Measurements from ENCODE around the gene CDH1.
A peak's percentile ranks its signal among the peaks of the same experiment; 100 is the strongest.

CDH1 gene

GRCh38 chr16:68778551-68779231 is 41.6 kb downstream of the CDH1 start:
- no peak for TF ChIP-seq CTCF (IDR thresholded peaks at IDR 0.05; ENCODE audit: insufficient read depth, low read depth, low read length, missing control alignments)
- H3K4me3 ChIP-seq (ENCODE audit: low read length) = no peak overlapping the region
- DNase-seq (ENCODE audit: low read depth) = peak; percentile 89

- no peak overlapping the region for H3K4me3 ChIP-seq (ENCODE audit: low read length)
- no peak for DNase-seq (ENCODE audit: low read depth)
- TF ChIP-seq CTCF (IDR thresholded peaks at IDR 0.05; ENCODE audit: insufficient read depth, low read depth, low read length, missing control alignments) = no peak
Observed at GRCh38 chr16:68779891-68780290, 42.8 kb downstream of the CDH1 start.

- TF ChIP-seq CTCF (IDR thresholded peaks at IDR 0.05; ENCODE audit: insufficient read depth, low read depth, low read length, missing control alignments) = no peak
- H3K4me3 ChIP-seq (ENCODE audit: low read length) = no peak overlapping the region
- no peak for DNase-seq (ENCODE audit: low read depth)
Observed at GRCh38 chr16:68781784-68782183, 44.7 kb downstream of the CDH1 start.

- H3K4me3 ChIP-seq (ENCODE audit: low read length) = no peak overlapping the region
- no peak for TF ChIP-seq CTCF (IDR thresholded peaks at IDR 0.05; ENCODE audit: insufficient read depth, low read depth, low read length, missing control alignments)
- no peak for DNase-seq (ENCODE audit: low read depth)
Observed at GRCh38 chr16:68782198-68783174, 45.4 kb downstream of the CDH1 start.

- H3K4me3 ChIP-seq (ENCODE audit: low read length) = no peak overlapping the region
- no peak for TF ChIP-seq CTCF (IDR thresholded peaks at IDR 0.05; ENCODE audit: insufficient read depth, low read depth, low read length, missing control alignments)
- no peak for DNase-seq (ENCODE audit: low read depth)
Observed at GRCh38 chr16:68784226-68784625, 47.1 kb downstream of the CDH1 start.

- TF ChIP-seq CTCF (IDR thresholded peaks at IDR 0.05; ENCODE audit: insufficient read depth, low read depth, low read length, missing control alignments) = no peak
- H3K4me3 ChIP-seq (ENCODE audit: low read length) = no peak overlapping the region
- no peak for DNase-seq (ENCODE audit: low read depth)
Observed at GRCh38 chr16:68784721-68785120, 47.6 kb downstream of the CDH1 start.
